ENCODE results near the gene POFUT2.

GRCh38 chr21:45301521-45302081, 13.9 kb upstream of the POFUT2 start:
- TF ChIP-seq, protein P1, sequence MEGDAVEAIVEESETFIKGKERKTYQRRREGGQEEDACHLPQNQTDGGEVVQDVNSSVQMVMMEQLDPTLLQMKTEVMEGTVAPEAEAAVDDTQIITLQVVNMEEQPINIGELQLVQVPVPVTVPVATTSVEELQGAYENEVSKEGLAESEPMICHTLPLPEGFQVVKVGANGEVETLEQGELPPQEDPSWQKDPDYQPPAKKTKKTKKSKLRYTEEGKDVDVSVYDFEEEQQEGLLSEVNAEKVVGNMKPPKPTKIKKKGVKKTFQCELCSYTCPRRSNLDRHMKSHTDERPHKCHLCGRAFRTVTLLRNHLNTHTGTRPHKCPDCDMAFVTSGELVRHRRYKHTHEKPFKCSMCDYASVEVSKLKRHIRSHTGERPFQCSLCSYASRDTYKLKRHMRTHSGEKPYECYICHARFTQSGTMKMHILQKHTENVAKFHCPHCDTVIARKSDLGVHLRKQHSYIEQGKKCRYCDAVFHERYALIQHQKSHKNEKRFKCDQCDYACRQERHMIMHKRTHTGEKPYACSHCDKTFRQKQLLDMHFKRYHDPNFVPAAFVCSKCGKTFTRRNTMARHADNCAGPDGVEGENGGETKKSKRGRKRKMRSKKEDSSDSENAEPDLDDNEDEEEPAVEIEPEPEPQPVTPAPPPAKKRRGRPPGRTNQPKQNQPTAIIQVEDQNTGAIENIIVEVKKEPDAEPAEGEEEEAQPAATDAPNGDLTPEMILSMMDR (IDR thresholded peaks at IDR 0.05), result no peak
- TF ChIP-seq POLR2A (IDR thresholded peaks at IDR 0.05) (no peak), POLR2AphosphoS5 (IDR thresholded peaks at IDR 0.05) (no peak), EP300 (IDR thresholded peaks at IDR 0.05) (no peak)
